Testis (tissue), 2 donors: ENCODE measurements around the gene CDCP1.

ENCODE experiments used
- POLR2A ChIP-seq: fragments of 450-650 bp; IDR thresholded peaks from one replicate; pipeline ENCODE4 v1.6.1; 2017; ENCODE audit warnings: antibody characterized with exemption, mild to moderate bottlenecking, moderate library complexity
- TF ChIP-seq, protein P1 (sequence below), 3 experiments: fragments of 450-650 bp in 2 of 3; fragments of 200-600 bp in 1 of 3; sonication (generic) in 1 of 3; IDR thresholded peaks; one replicate each; pipeline ENCODE4 v1.5.1; 2016 to 2019; ENCODE audit warnings: antibody characterized with exemption in 3 of 3, mild to moderate bottlenecking in 2 of 3, moderate library complexity in 1 of 3

DNA sequence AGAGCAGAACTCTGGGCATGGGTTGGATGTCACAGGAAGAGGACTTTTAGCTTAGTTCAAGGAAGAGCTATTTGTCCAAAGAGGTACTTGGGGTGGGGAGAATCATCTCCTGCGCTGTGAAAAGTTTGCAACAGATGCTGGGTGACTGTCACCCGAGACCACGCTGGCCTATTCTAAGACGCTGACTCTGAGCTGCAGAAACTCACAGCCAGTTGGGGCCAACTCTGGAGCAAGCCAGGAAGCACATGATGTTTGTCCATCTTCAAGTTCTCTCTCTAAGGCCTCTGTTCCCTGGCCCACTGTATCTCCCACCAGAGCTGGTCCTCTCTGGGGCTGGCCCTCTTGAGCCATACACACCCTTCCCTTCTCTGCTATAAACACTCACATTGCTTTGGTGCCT is 17.9 kb upstream of the CDCP1 start:
- TF ChIP-seq, protein P1, sequence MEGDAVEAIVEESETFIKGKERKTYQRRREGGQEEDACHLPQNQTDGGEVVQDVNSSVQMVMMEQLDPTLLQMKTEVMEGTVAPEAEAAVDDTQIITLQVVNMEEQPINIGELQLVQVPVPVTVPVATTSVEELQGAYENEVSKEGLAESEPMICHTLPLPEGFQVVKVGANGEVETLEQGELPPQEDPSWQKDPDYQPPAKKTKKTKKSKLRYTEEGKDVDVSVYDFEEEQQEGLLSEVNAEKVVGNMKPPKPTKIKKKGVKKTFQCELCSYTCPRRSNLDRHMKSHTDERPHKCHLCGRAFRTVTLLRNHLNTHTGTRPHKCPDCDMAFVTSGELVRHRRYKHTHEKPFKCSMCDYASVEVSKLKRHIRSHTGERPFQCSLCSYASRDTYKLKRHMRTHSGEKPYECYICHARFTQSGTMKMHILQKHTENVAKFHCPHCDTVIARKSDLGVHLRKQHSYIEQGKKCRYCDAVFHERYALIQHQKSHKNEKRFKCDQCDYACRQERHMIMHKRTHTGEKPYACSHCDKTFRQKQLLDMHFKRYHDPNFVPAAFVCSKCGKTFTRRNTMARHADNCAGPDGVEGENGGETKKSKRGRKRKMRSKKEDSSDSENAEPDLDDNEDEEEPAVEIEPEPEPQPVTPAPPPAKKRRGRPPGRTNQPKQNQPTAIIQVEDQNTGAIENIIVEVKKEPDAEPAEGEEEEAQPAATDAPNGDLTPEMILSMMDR (IDR thresholded peaks at IDR 0.05): no peak
- no peak for TF ChIP-seq POLR2A
